Body of pancreas (tissue), 4 donors: ENCODE data around the gene GBGT1.

Source experiments
- POLR2A ChIP-seq, 3 donors: fragments of 450-650 bp; IDR thresholded peaks; one replicate each; pipeline ENCODE4 v1.6.1; 2016; ENCODE audit warnings: antibody characterized with exemption in 3 of 3, mild to moderate bottlenecking in 2 of 3
- TF ChIP-seq, protein P1 (sequence below), 7 experiments: fragments of 450-650 bp in 4 of 7; fragments of 200-600 bp in 3 of 7; sonication (generic) in 3 of 7; IDR thresholded peaks; one replicate each; pipeline ENCODE4 v1.5.1; 2016 to 2019; ENCODE audit warnings: antibody characterized with exemption in 7 of 7

- TF ChIP-seq, protein P1, sequence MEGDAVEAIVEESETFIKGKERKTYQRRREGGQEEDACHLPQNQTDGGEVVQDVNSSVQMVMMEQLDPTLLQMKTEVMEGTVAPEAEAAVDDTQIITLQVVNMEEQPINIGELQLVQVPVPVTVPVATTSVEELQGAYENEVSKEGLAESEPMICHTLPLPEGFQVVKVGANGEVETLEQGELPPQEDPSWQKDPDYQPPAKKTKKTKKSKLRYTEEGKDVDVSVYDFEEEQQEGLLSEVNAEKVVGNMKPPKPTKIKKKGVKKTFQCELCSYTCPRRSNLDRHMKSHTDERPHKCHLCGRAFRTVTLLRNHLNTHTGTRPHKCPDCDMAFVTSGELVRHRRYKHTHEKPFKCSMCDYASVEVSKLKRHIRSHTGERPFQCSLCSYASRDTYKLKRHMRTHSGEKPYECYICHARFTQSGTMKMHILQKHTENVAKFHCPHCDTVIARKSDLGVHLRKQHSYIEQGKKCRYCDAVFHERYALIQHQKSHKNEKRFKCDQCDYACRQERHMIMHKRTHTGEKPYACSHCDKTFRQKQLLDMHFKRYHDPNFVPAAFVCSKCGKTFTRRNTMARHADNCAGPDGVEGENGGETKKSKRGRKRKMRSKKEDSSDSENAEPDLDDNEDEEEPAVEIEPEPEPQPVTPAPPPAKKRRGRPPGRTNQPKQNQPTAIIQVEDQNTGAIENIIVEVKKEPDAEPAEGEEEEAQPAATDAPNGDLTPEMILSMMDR (IDR thresholded peaks at IDR 0.05), result no peak
- TF ChIP-seq POLR2A (IDR thresholded peaks at IDR 0.05), result no peak
Measured at GRCh38 chr9:133105461-133105770, 58.3 kb downstream of the GBGT1 start.
